Muscle of back (tissue), 13 donors: ENCODE measurements around the gene RADX. TPM values are rescaled to one million over a fixed set of nuclear protein-coding genes. Genes with fewer than 3 reads are reported as not detected.
"Not testable (repeated sequence)": the region's sequence is repeated elsewhere in the genome, so short reads cannot be mapped to it uniquely, and the experiment has no call there.

Source experiments
- DNase-seq, 3 donors: peaks; one replicate each; pipeline versions ENCODE4 v3.0.0 to v3.0.0-alpha.2; 2013
- long read RNA-seq, 9 donors: transcript quantifications; one replicate each; lab custom pipeline, GENCODE V29; 2026
- polyA plus RNA-seq, 10 donors: library from polyadenylated mRNA; unstranded; fragments of 120-200 nt; gene quantifications; one replicate each; pipeline ENCODE4 v1.2.1, GENCODE V29; 2013; ENCODE audit not compliant: insufficient read length in 10 of 10

Gene RADX
- 1 to 10 TPM; 1.1 to 4.3 (median 2.6) TPM for polyA plus RNA-seq
- long read RNA-seq, donor 1: 0 reads
- long read RNA-seq, donor 2: 0 reads
- long read RNA-seq, donor 3: 0 reads
- long read RNA-seq, donor 4: 0 reads
- long read RNA-seq, donor 5: 0 reads
- long read RNA-seq, donor 6: 0 reads
- long read RNA-seq, donor 7: 0 reads
- long read RNA-seq, donor 8: 0 reads
- long read RNA-seq, donor 9: 0 reads

- DNase-seq: peak; percentile 51 to 84 (median 66)
These were observed at the start of gene RADX for GRCh38 chrX:106611679-106612392. RADX (plus strand) TSS chrX:106611978; CDS start chrX:106612081, 103 bp downstream.

- no peak for DNase-seq
These were observed 46.8 kb upstream of the RADX start for GRCh38 chrX:106564986-106565385.

GRCh38 chrX:106566362-106566761 is 45.4 kb upstream of the RADX start:
- no peak for DNase-seq

- no peak for DNase-seq
These were observed 29.9 kb upstream of the RADX start for GRCh38 chrX:106581856-106582255.

GRCh38 chrX:106585478-106585877 is 26.3 kb upstream of the RADX start:
- DNase-seq: no peak

GRCh38 chrX:106588801-106589200 is 23.0 kb upstream of the RADX start:
- DNase-seq: no peak

- no peak for DNase-seq
These were observed 12.4 kb upstream of the RADX start for GRCh38 chrX:106599411-106599810.

- DNase-seq: no peak
These were observed 5.2 kb upstream of the RADX start for GRCh38 chrX:106606571-106606970.

- no peak for DNase-seq
These were observed 3.8 kb upstream of the RADX start for GRCh38 chrX:106608016-106608415.

GRCh38 chrX:106611317-106611678 is 480 bp upstream of the RADX start:
- no peak for DNase-seq

GRCh38 chrX:106612393-106612763 is 600 bp downstream of the RADX start:
- peak in 1 of 3 donors; percentile 31 for DNase-seq

GRCh38 chrX:106613277-106613676 is 1.5 kb downstream of the RADX start:
- DNase-seq: peak in 1 of 3 donors; percentile 2

GRCh38 chrX:106615041-106615440 is 3.3 kb downstream of the RADX start:
- no peak for DNase-seq

GRCh38 chrX:106619797-106620196 is 8.0 kb downstream of the RADX start:
- no peak for DNase-seq

- DNase-seq: no peak
These were observed 10.1 kb downstream of the RADX start for GRCh38 chrX:106621836-106622235.

GRCh38 chrX:106626789-106627188 is 15.0 kb downstream of the RADX start:
- DNase-seq: peak in 1 of 3 donors; percentile 2

GRCh38 chrX:106631615-106632014 is 19.8 kb downstream of the RADX start:
- no peak for DNase-seq

GRCh38 chrX:106649523-106650428 is 38.0 kb downstream of the RADX start:
- no peak for DNase-seq

GRCh38 chrX:106653625-106654024 is 41.8 kb downstream of the RADX start:
- DNase-seq: not testable (repeated sequence)

- no peak for DNase-seq
These were observed 58.9 kb downstream of the RADX start for GRCh38 chrX:106670631-106671030.

- DNase-seq: no peak
These were observed 60.7 kb downstream of the RADX start for GRCh38 chrX:106672527-106672926.

GRCh38 chrX:106680716-106681115 is 68.9 kb downstream of the RADX start:
- no peak for DNase-seq

- DNase-seq: no peak
These were observed 72.4 kb downstream of the RADX start for GRCh38 chrX:106684207-106684606.
